NCI-H748 treated with DMSO at 0.1 percent for 48 hours (cell line): ENCODE data around the gene PTPRCAP.

ENCODE experiments used
- DNase-seq: peaks from one replicate; lab custom pipeline; 2025; lab: John Stamatoyannopoulos, UW

The PTPRCAP gene

GRCh38 chr11:67396259-67396581, 41.3 kb downstream of the PTPRCAP start:
- no peak for DNase-seq

GRCh38 chr11:67395555-67396258, 41.8 kb downstream of the PTPRCAP start:
- no peak for DNase-seq

GRCh38 chr11:67393990-67394389, 43.5 kb downstream of the PTPRCAP start:
- DNase-seq: no peak

GRCh38 chr11:67393437-67393836, 44.0 kb downstream of the PTPRCAP start:
- no peak for DNase-seq

- no peak for DNase-seq
These were observed 45.2 kb downstream of the PTPRCAP start for GRCh38 chr11:67392183-67392715.

GRCh38 chr11:67391304-67392182, 45.9 kb downstream of the PTPRCAP start, which contains the start of gene RAD9A:
TSS of gene RAD9A (plus strand) at chr11:67391986. CDS start at chr11:67392045, 59 bp downstream.
- peak; percentile 83 for DNase-seq

- no peak for DNase-seq
These were observed 46.6 kb downstream of the PTPRCAP start for GRCh38 chr11:67390947-67391303.

- no peak for DNase-seq
These were observed 48.0 kb downstream of the PTPRCAP start for GRCh38 chr11:67389477-67389876.

GRCh38 chr11:67387518-67387917, 50.0 kb downstream of the PTPRCAP start:
- no peak for DNase-seq

- no peak for DNase-seq
These were observed 50.4 kb downstream of the PTPRCAP start for GRCh38 chr11:67387069-67387468.
